Mononuclear cell (primary cell): Measurements from ENCODE around the gene MMP20. TPM values are rescaled to one million over a fixed set of nuclear protein-coding genes. Genes with fewer than 3 reads are reported as not detected.
"Not testable (repeated sequence)": the region's sequence is repeated elsewhere in the genome, so short reads cannot be mapped to it uniquely, and the experiment has no call there.

Experiments used
- H3K27me3 ChIP-seq: 2 replicates; pipeline ENCODE4 v1.6.0; 2011; ENCODE audit warnings: low read length, control low read depth; ENCODE audit not compliant: insufficient read depth
- H3K4me1 ChIP-seq: 2 replicates; pipeline ENCODE4 v1.5.1; 2011; ENCODE audit warnings: mild to moderate bottlenecking, low read length, control low read depth; ENCODE audit not compliant: insufficient read depth
- H3K4me3 ChIP-seq: 2 replicates; pipeline ENCODE4 v1.5.1; 2011; ENCODE audit warnings: mild to moderate bottlenecking, low read length, moderate library complexity
- H3K9me3 ChIP-seq: 2 replicates; pipeline ENCODE4 v1.5.1; 2011; ENCODE audit warnings: low read depth, mild to moderate bottlenecking, control low read depth, low read length
- total RNA-seq: library from RNA; depleted of rRNA; stranded (reverse); fragments of >200 nt; gene quantifications from one replicate; pipeline ENCODE4 v1.2.3, GENCODE V29; 2012

The MMP20 gene
- total RNA-seq, 1 donor = 0.10 TPM

GRCh38 chr11:102633385-102634026 lies 8.4 kb upstream of the MMP20 start:
- Histone ChIP-seq H3K27me3 (no peaks in the 10 kb centered on the region), H3K9me3 (no peaks in the 10 kb centered on the region), H3K4me3 (no peak overlapping the region), H3K4me1 (no peaks in the 10 kb centered on the region)

GRCh38 chr11:102632026-102632425 lies 6.9 kb upstream of the MMP20 start:
- H3K4me3 ChIP-seq = no peak overlapping the region
- H3K9me3 ChIP-seq = no peaks in the 10 kb centered on the region
- H3K4me1 ChIP-seq = no peaks in the 10 kb centered on the region

GRCh38 chr11:102630598-102631448 lies 5.7 kb upstream of the MMP20 start:
- no peaks in the 10 kb centered on the region for H3K4me1 ChIP-seq
- no peaks in the 10 kb centered on the region for H3K27me3 ChIP-seq
- H3K4me3 ChIP-seq = no peak overlapping the region
- H3K9me3 ChIP-seq = no peaks in the 10 kb centered on the region

More at GRCh38 chr11:102632026-102632425, 6.9 kb upstream of the MMP20 start:
- no peaks in the 10 kb centered on the region for H3K27me3 ChIP-seq

GRCh38 chr11:102629908-102630307 lies 4.8 kb upstream of the MMP20 start:
- H3K4me3 ChIP-seq, H3K9me3 ChIP-seq, H3K4me1 ChIP-seq, H3K27me3 ChIP-seq: not testable (repeated sequence)

- H3K27me3 ChIP-seq = no peaks in the 10 kb centered on the region
- no peaks in the 10 kb centered on the region for H3K9me3 ChIP-seq
- no peak overlapping the region for H3K4me3 ChIP-seq
Observed at GRCh38 chr11:102626676-102627075, 1.5 kb upstream of the MMP20 start.

GRCh38 chr11:102623998-102624397 lies 1.1 kb downstream of the MMP20 start:
- Histone ChIP-seq H3K27me3 (no peaks in the 10 kb centered on the region), H3K9me3 (no peaks in the 10 kb centered on the region), H3K4me1 (no peaks in the 10 kb centered on the region), H3K4me3 (no peak overlapping the region)

More at GRCh38 chr11:102626676-102627075, 1.5 kb upstream of the MMP20 start:
- no peaks in the 10 kb centered on the region for H3K4me1 ChIP-seq

GRCh38 chr11:102623128-102623527 lies 2.0 kb downstream of the MMP20 start:
- Histone ChIP-seq H3K27me3 (no peaks in the 10 kb centered on the region), H3K9me3 (no peaks in the 10 kb centered on the region), H3K4me1 (no peaks in the 10 kb centered on the region), H3K4me3 (no peak overlapping the region)

- H3K4me3 ChIP-seq = no peak overlapping the region
- no peaks in the 10 kb centered on the region for H3K4me1 ChIP-seq
- no peaks in the 10 kb centered on the region for H3K27me3 ChIP-seq
- no peaks in the 10 kb centered on the region for H3K9me3 ChIP-seq
Observed at GRCh38 chr11:102622258-102622657, 2.9 kb downstream of the MMP20 start.

- H3K27me3 ChIP-seq = no peaks in the 10 kb centered on the region
- H3K9me3 ChIP-seq = no peaks in the 10 kb centered on the region
- H3K4me3 ChIP-seq = no peak overlapping the region
- H3K4me1 ChIP-seq = no peaks in the 10 kb centered on the region
Observed at GRCh38 chr11:102620818-102621561, 4.1 kb downstream of the MMP20 start.

GRCh38 chr11:102620179-102620578 lies 5.0 kb downstream of the MMP20 start:
- Histone ChIP-seq H3K9me3 (no peaks in the 10 kb centered on the region), H3K27me3 (no peaks in the 10 kb centered on the region), H3K4me3 (no peak overlapping the region), H3K4me1 (no peaks in the 10 kb centered on the region)

- Histone ChIP-seq H3K9me3 (no peaks in the 10 kb centered on the region), H3K4me3 (no peak overlapping the region), H3K4me1 (no peaks in the 10 kb centered on the region), H3K27me3 (no peaks in the 10 kb centered on the region)
Observed at GRCh38 chr11:102617466-102618008, 7.6 kb downstream of the MMP20 start.

GRCh38 chr11:102615894-102616432 lies 9.2 kb downstream of the MMP20 start:
- no peak overlapping the region for H3K4me3 ChIP-seq
- no peaks in the 10 kb centered on the region for H3K4me1 ChIP-seq
- no peaks in the 10 kb centered on the region for H3K27me3 ChIP-seq
- no peaks in the 10 kb centered on the region for H3K9me3 ChIP-seq

- H3K27me3 ChIP-seq = no peaks in the 10 kb centered on the region
- no peaks in the 10 kb centered on the region for H3K4me1 ChIP-seq
- no peaks in the 10 kb centered on the region for H3K9me3 ChIP-seq
- no peak overlapping the region for H3K4me3 ChIP-seq
Observed at GRCh38 chr11:102615077-102615893, 9.8 kb downstream of the MMP20 start.

GRCh38 chr11:102614485-102614884 lies 10.6 kb downstream of the MMP20 start:
- Histone ChIP-seq H3K4me1 (no peaks in the 10 kb centered on the region), H3K9me3 (no peaks in the 10 kb centered on the region), H3K4me3 (no peak overlapping the region), H3K27me3 (no peaks in the 10 kb centered on the region)
